HEK293 (cell line): ENCODE results near the gene CAMK2G.

Experiments
- EGR2 ChIP-seq: fragments of 450-650 bp; formaldehyde crosslinking; IDR thresholded peaks from 2 replicates; pipeline ENCODE4 v1.5.1; 2016; ENCODE audit warnings: low read depth, missing biosample characterization, missing genetic modification characterization
- MZF1 ChIP-seq: fragments of 450-650 bp; formaldehyde crosslinking; IDR thresholded peaks from 2 replicates; pipeline ENCODE4 v1.5.1; 2017; ENCODE audit warnings: missing biosample characterization, missing genetic modification characterization, borderline replicate concordance
- YY1 ChIP-seq: fragments of 450-650 bp; formaldehyde crosslinking; IDR thresholded peaks from 2 replicates; pipeline ENCODE4 v1.5.1; 2018; ENCODE audit warnings: missing biosample characterization, missing genetic modification characterization
- ZBTB1 ChIP-seq: fragments of 450-650 bp; formaldehyde crosslinking; IDR thresholded peaks from 2 replicates; pipeline ENCODE4 v1.5.1; 2016; ENCODE audit warnings: missing biosample characterization, missing genetic modification characterization
- ZFP37 ChIP-seq: fragments of 450-650 bp; formaldehyde crosslinking; IDR thresholded peaks from 2 replicates; pipeline ENCODE4 v1.5.1; 2016; ENCODE audit warnings: missing biosample characterization, missing genetic modification characterization
- ZNF239 ChIP-seq: fragments of 450-650 bp; formaldehyde crosslinking; IDR thresholded peaks from 2 replicates; pipeline ENCODE4 v1.5.1; 2016; ENCODE audit warnings: missing biosample characterization, missing genetic modification characterization
- ZNF501 ChIP-seq: fragments of 450-650 bp; formaldehyde crosslinking; IDR thresholded peaks from 2 replicates; pipeline ENCODE4 v1.5.1; 2016; ENCODE audit warnings: missing biosample characterization, missing genetic modification characterization
- ZNF549 ChIP-seq: fragments of 450-650 bp; IDR thresholded peaks from 2 replicates; pipeline ENCODE4 v1.5.1; 2018; ENCODE audit warnings: missing biosample characterization, missing genetic modification characterization, mild to moderate bottlenecking, inconsistent platforms, moderate library complexity
- ZNF629 ChIP-seq: fragments of 450-650 bp; formaldehyde crosslinking; IDR thresholded peaks from 2 replicates; pipeline ENCODE4 v1.5.1; 2017; ENCODE audit warnings: missing biosample characterization, missing genetic modification characterization
- TF ChIP-seq, protein P1 (sequence below): fragments of 450-650 bp; formaldehyde crosslinking; IDR thresholded peaks from 2 replicates; pipeline ENCODE4 v1.5.1; 2016; ENCODE audit warnings: missing biosample characterization, missing genetic modification characterization

DNA sequence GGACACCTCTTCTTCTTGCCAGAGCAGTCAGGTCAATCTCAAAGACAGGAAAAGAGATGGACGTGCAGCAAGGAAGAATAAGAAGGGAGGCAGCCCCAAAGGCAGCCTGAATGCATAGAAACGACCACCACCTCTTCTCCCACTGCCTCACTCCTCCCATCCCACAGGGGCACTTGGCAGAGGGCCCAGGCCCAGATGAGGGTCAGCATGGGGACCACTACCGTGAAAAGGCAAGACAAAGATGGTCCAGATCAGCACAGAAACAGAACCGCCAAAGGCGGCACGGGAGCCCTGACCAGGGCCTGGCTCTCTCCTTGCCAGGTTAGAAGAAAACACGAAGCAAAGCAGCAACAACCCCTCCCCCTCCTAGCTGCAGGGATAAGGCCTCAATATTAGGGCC, 61.0 kb downstream of the CAMK2G start:
- TF ChIP-seq ZNF549 (no peak), ZBTB1 (tag by site-specific recombination) (no peak), MZF1 (no peak), YY1 (tag by site-specific recombination) (no peak), ZNF629 (no peak), ZNF501 (tag by site-specific recombination) (no peak), ZNF239 (no peak), EGR2 (no peak), ZFP37 (tag by site-specific recombination) (no peak)
- TF ChIP-seq, protein P1, sequence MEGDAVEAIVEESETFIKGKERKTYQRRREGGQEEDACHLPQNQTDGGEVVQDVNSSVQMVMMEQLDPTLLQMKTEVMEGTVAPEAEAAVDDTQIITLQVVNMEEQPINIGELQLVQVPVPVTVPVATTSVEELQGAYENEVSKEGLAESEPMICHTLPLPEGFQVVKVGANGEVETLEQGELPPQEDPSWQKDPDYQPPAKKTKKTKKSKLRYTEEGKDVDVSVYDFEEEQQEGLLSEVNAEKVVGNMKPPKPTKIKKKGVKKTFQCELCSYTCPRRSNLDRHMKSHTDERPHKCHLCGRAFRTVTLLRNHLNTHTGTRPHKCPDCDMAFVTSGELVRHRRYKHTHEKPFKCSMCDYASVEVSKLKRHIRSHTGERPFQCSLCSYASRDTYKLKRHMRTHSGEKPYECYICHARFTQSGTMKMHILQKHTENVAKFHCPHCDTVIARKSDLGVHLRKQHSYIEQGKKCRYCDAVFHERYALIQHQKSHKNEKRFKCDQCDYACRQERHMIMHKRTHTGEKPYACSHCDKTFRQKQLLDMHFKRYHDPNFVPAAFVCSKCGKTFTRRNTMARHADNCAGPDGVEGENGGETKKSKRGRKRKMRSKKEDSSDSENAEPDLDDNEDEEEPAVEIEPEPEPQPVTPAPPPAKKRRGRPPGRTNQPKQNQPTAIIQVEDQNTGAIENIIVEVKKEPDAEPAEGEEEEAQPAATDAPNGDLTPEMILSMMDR (tag by site-specific recombination), result no peak
